NCI-H146 (cell line): ENCODE results near the gene ARRDC4.
A peak's percentile ranks its signal among the peaks of the same experiment; 100 is the strongest.

ENCODE experiments used
- DNase-seq: peaks from one replicate; lab custom pipeline; 2025; lab: John Stamatoyannopoulos, UW

Gene ARRDC4, protein sequence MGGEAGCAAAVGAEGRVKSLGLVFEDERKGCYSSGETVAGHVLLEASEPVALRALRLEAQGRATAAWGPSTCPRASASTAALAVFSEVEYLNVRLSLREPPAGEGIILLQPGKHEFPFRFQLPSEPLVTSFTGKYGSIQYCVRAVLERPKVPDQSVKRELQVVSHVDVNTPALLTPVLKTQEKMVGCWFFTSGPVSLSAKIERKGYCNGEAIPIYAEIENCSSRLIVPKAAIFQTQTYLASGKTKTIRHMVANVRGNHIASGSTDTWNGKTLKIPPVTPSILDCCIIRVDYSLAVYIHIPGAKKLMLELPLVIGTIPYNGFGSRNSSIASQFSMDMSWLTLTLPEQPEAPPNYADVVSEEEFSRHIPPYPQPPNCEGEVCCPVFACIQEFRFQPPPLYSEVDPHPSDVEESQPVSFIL

DNA sequence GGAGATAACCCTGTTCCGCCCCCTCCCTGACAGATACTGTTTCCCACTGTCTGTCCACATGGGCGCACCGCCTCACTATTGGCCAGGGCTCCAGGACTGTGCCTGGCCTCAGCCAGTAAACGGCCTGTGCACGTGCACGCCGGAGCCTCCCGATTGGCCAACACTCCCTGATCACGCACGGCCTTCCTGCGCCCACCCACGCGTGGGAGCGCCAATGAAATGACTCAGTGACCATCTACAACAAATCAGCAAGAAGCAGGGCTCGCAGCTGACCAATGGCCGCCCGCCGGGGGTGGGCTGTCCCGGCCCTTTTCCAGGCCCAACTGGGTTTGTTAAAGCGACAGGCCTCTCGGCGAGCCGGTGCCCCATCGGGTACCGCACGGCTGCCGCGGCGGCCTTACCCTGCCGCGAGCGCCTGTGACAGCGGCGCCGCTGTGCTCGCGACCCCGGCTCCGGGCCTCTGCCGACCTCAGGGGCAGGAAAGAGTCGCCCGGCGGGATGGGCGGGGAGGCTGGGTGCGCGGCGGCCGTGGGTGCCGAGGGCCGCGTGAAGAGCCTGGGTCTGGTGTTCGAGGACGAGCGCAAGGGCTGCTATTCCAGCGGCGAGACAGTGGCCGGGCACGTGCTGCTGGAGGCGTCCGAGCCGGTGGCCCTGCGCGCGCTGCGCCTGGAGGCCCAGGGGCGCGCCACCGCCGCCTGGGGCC is at the start of gene ARRDC4:
Gene ARRDC4, plus strand, starts transcription at position 340 of the 703 bp plus-strand sequence. Its CDS starts 159 bp downstream, at position 499.
- peak; percentile 100 for DNase-seq

DNA sequence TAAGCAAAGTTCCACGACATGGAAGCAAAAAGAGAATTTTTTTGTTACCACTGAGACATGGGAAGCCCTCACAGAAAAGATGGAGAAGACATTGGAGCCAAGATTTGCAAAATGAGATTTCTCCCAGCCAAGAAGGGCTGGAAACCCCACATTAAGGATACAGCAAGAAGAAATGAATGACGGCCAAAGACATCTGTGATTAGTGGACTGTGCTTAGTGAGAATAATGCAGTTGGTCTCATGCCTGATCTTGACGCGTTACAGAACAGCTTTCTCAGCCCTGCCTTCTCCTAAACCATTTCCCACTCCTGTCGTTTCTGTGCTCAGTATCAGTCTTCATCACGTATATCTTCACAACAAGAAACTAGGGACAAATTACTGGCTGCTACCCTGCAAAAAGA is 45.8 kb upstream of the ARRDC4 start:
- DNase-seq: no peak

DNA sequence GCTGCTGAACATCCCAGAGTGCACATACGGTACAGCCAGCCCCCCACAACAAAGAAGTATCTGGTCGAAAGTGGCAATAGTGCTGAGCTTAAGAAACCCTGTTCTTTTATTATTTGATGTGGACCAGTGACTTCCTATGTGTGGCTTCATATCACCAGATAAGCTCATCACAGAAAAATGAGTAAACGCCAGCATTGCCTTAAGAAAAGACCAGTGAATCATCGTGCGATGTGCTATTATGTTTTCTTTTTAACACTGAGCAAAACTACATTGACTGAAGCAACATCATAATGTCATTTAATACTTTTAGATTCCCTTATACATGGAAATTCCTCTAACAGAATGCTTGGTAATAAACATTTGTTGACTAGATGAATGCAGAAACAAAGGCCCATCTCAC is 45.2 kb upstream of the ARRDC4 start:
- no peak for DNase-seq

DNA sequence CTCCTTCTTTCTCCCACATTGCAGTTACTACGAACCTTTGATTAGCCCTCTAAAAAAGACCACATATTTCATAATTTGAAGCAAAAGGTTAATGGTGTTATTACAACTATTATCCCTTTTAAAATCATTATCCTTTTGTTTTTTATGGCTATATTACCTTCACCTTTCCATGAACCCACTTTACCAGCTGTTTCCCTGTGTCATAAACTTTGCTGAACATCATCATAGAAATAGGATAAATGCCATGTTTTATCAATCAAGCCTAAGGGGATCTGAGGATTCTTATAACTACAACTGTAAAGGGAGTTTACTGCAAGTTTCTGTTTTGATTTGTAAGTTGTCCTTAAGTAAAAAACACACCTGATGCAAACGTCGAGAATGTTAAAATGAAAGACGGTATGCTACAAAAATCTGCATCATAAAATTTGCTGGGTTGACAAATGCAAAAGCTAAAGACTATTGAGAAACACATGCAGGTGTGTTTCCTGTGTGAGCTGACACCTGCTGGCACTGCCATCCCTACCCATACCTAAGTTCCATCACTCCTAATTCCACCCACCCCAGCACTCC is 39.1 kb upstream of the ARRDC4 start:
- DNase-seq: no peak

DNA sequence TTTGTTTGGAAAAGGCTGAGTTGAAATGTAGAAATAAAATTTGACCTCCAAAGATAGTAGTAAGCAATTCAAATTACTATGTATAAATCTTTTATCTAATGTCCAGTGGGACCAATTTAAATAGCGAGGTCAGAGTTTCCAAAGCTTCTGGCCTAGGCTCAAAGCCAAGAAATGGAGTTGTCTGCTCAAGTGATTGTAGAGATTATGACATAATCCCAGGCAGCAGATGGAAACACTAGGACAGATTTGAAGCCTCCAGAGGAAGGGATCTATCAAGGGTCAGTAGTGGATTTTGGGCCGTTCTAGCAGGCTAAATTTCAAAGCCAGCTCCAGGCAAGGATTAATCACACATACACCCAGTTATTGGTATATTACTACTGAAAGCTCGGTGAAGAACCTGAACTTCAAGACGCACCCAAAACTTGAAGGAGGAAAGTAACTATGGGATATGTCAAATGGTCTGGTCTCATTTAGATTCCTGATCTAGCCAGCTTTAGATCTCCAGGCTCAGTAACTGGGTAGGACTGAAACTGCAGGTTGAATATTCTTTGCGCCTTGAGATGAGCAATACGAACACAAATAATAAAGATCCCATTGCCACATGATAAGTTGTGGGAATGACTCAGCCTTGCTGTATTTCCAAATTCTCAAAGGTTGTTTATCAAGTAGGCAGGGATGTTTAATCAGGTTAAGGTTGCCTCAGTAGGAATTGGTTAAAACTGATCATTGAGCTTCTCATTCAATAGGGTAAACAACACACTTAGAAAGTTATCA is 30.9 kb upstream of the ARRDC4 start:
- no peak for DNase-seq

DNA sequence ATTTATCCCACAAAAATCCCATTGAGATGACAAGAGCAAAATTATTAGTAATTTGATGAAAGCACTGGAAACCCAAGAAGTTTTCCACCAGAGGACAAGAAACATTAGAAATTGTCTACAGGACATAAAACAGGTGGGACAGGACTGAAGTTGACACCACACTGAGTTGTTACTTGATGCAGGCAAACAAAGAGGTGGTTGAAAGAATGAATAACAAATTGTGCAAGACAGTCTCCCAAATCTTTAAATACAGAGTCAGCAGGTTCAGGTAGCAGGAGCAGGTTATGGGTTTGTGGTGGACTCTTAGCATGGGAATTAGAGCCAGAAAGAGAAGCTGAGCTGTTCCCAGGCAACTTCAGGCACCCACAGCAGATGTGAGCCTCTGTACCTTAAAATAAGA is 30.3 kb upstream of the ARRDC4 start:
- no peak for DNase-seq

DNA sequence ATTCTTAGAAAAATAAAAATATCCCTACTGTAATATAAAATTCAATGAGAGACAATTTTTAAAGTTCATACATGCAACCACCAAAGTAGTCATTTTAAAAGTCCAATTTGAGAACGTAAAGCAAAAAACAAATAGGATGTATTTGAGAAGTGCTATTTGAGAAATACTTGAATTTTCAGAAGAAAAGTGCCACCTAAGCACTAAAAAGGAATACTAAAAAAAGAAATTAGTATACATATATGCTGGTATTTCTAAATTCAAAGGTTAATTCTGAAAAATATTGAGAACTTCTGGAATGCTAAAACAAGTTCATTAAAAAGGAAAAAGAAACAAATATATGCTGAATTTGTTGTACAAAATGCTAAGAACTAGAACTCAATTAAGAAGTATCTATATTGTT is 29.2 kb upstream of the ARRDC4 start:
- no peak for DNase-seq

DNA sequence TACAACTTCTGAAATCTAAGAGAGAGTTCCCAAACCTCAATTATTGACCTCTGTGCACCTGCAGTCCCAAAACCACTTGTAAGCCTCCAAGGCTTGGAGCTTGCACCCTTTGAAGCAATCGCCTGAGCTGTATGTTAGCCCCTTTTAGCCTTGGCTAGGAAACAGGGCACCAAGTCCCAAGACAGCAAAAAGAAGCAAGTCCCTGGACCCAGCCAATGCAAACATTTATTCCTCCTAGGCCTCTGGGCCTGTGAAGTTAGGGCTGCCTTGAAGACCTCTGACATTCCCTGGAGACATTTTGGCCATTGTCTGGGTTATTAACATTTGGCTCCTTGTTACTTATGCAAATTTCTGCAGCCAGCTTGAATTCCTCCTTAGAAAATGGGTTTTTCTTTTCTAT is 26.9 kb upstream of the ARRDC4 start:
- DNase-seq: no peak

DNA sequence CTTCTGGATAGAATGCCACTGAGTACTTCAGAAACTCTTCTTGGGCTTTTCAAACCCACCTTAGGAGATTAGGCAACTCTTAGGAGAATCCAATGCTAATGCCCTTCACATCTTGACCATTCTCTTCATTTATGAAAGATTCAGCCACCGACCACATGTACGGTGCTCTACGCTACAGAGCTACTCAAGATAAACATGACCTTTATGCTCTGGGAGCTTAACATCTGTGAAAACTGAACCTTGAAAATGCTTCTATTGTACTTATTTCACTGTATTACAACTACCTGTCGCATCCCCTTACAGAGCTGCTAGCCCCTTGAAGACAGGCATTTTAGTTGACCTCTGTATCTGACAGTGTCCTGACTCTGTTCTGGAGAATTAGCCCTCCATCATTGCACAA is 19.5 kb upstream of the ARRDC4 start:
- no peak for DNase-seq

DNA sequence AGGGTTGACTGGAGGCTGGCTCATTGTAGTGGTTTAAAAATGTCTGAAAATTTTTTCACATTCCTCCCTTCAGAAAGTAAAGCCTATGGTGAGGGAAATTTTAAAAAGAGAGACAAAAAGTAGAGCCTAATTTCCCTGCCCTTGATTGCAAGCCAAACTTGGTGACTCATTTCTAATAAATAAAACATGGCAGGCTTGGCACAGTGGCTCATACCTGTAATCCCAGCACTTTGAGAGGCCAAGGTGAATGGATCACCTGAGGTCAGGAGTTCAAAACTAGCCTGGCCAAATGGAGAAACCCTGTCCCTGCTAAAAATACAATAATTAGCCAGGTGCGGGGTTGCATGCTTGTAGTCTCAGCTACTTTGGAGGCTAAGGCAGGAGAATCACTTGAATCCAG is 18.9 kb upstream of the ARRDC4 start:
- no peak for DNase-seq

DNA sequence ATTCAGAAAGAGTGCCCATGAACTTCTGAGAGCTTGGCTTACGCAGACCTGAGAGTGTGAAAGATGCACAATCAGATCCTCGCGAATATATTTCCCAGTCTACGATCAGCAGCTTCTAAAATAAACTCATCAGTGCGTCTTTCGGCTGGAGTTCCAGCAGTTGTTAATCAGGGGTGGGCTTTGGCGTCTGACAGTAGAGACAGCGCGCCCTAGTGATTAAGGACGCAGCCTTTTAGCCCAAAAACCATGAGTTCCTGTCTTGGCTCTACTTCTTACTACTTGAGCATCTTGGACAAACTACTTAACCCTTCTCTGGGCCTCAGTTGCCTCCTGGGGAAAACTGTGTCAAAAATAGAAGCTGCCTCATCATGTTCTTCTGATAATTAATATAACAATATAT is 15.8 kb upstream of the ARRDC4 start:
- no peak for DNase-seq

DNA sequence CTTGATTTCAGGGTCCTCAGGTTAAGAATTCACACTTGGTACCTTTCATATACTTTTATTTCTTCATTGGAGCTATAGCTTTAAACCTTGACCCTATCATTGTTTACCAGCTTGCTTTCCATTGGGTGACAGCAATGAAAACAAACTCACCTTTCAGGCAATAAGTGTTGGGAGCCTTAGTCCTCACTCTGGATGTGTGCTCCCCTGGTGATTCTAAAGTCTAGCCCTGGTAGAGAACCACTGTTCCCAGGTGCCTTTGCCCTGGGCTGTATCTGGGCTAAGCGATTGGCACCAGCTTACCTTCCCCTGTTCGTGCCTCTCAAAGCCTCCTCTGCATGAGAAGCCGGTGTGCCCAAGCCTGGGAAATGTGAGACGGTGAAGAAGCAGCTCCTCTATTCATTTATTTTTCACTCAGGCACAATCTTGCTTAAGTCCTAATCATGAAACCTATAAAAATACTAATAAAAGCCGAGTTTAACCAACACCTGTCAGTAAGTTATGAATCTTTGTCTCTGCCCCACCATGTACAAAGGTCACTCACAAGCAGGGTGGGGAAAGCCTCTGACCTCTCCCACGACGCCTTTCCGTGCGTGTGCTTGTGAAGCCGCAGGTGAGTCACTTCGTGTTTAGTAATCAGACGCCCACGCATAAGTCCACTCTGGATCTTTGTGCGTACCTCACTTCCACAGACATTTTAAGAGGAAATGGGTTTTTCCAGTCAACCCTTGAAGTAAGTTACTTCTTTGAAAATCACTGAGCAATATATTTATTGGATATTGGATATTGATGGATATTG is 12.8 kb upstream of the ARRDC4 start:
- no peak for DNase-seq

DNA sequence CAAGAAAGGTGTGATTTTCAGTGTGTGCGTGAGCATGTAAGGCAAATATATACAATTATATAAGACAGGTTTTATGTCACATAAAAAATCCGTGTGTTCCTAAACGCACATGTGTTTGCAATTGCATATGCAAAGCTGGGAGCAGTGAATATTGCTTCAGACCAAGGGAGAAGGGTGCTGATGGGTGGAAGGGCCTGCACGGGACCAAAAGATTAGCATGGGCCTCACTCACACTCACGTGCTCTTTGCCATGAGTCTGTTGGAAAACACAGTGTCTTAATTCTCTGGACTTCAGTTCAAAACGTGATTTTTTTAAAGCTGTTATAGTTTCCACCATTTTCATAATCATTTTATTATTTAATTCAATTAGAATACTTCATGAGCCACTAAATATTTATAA is 7.2 kb upstream of the ARRDC4 start:
- DNase-seq: no peak

DNA sequence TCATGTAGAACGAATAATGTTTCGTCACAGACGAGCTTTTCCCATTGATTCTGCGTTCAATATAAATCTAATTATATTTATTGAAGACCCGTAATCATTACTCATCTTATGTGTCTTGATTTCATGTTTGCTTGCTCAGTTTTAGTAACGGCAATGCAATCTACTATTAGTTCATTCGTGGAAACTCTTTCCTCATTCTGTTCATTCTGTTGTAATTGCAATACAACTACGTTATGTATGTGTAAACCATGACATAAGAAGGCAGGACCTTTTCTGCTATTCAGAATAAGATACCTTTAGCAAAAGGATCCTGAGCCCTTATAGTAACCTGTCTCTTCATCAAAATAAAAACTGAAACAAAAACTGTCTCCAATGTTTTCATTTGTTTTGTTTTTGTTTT is 6.8 kb upstream of the ARRDC4 start:
- DNase-seq: no peak

DNA sequence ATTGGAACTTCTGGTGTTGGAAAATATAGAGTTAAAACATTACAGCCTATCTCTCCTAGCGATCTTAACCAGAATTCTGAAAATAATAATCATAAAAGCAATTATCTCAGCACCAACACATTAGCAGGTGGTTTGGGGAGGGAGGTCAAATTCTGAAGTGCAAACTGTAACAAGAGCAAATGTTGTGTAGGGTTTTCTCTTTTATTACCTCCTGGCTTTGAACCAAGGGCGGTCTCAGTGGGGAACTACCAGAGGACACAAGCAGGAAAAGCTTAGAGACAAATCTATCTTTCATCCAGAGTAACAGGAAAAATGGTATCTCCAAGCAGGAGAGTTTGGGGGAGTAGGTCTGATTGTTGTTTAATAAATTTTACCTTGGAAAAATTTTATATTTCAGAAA is 5.5 kb upstream of the ARRDC4 start:
- peak; percentile 8 for DNase-seq

DNA sequence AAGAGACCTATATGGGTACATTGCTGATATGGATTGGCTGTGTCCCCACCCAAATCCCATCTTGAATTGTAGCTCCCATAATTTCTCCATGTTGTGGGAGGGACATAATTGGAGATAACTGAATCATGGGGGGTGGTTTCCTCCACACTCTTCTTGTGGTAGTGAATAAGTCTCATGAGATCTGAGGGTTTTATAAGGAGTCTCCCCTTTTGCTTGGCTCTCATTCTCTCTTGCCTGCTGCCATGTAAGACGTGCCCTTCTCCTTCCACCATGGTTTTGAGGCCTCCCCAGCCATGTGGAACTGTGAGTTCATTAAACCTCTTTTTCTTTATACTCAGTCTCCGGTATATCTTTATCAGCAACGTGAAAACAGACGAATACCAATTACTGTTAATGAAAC is 5.0 kb upstream of the ARRDC4 start:
- no peak for DNase-seq

DNA sequence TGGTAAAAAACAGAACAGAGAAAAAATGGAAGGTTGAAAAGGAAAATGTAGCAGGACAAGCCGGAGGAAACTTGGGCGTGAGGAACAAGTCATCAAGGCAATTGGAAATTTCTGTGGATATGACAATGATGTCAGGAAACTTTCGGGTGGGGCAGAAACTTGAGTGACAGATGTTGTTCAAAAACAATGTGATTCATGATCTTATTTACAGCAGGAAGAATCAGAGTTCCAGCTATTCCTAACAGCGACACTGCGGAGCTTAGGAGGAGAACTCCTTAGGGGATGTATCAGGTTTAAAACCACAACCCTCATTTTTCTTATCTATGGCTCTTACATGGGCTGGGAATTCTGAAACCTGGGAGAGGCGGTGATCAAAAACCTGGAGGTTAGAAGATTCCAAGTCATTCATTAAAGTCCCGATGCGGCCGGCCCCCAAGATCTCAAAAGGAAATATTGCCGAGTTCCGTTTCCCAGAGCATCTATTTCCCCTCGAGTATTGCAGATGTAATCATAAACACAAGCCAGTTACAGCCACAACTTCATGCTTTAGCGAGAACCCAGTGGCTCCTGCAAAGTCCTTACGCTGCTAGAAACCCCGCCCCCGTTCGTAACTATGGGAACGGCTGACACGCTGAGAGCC is 659 bp upstream of the ARRDC4 start:
- DNase-seq: no peak

DNA sequence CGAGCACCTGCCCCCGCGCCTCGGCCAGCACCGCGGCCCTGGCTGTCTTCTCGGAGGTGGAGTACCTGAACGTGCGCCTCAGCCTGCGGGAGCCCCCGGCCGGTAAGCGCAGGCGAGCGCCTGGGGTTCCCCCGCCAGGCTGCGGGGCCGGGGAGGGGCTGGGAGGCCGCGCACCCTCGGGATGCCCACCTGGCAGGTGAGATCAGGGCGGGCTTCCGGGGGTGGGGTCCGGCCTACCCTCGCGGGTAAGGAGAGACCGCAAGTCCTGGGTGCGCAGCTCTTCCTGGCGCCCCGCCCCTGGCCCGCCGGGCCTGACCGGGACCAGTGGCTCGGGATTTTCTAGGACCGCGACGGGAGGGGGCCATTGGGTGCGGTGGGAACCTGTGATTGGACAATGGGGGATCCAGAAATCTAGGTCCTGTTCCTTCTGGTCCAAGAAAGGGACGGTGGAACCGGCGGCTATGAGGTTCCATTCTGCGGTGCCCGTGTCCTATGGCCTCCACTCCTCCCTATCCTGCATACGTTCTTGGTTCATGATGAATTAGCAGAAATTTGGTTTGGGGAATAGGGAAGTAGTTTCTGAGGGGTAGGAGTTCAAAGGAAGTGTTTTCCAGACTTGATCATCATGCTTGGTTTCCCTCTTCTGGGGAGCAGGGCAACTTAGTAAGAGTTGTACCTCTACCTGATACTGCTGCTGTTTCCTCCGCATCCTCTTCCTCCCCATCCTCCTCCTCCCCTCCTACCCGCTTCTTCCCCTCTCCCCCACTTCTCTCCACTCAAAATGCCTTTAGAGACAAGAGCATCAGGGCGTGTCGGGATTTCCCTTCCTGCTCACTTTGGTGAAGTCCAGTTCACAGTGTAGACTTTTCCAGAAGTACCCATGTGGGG is 808 bp downstream of the ARRDC4 start:
- peak; percentile 72 for DNase-seq

DNA sequence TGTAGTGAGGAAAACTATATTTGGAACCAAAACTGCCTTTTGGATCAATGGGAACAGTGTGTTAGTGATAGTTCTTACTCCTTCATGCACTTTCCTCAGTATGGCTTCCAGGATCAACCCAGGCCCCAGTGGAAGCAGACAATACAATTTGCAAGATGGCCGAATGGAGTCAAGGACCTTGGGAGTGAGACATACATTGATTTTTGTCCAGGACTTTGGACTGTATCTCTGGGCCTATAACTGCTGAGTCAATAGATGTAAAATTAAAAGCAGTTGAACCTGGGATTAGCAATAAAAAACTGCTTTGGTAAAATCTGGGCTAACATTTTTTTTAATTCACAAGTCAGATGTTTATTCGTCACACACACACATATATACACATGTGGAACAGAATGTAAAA is 1.8 kb downstream of the ARRDC4 start:
- DNase-seq: no peak

DNA sequence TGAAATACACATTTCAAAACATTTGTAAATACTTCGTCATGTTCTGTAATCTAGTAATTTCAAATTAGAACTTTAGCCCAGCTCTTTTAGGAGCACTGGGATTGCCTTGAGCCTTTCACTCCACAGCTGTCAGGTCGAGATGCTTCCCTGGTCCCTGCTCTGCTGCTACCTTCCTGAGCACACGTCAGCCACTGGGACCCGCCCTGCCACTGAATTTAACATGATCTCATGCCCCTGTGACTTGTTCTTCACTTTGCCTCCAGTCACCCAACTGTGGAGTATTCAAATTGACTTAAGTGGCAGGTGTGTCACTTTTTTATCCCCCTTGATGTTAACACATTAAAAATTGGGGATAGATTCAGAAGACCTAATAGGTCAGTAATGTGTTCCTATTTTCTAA is 3.3 kb downstream of the ARRDC4 start:
- no peak for DNase-seq
